ENCODE data around the gene SMTN.
"Not testable (repeated sequence)": the region's sequence is repeated elsewhere in the genome, so short reads cannot be mapped to it uniquely, and the experiment has no call there.

Gene SMTN

GRCh38 chr22:31096657-31097279 is 15.7 kb downstream of the SMTN start:
- Histone ChIP-seq H3K9ac (ENCODE audit: low read length) (no peak overlapping the region), H3K27me3 (ENCODE audit: control insufficient read depth, insufficient read depth, low read length) (no peaks in the 10 kb centered on the region), H3K4me3 (ENCODE audit: low read length) (no peak overlapping the region), H3K36me3 (ENCODE audit: control insufficient read depth, insufficient read depth, low read length) (peaks cover 6% of the 10 kb centered on the region), H3K9me3 (ENCODE audit: control insufficient read depth, low read length) (no peaks in the 10 kb centered on the region), H3K4me1 (ENCODE audit: control insufficient read depth, insufficient read depth, low read length) (peaks cover 8% of the 10 kb centered on the region)

DNA sequence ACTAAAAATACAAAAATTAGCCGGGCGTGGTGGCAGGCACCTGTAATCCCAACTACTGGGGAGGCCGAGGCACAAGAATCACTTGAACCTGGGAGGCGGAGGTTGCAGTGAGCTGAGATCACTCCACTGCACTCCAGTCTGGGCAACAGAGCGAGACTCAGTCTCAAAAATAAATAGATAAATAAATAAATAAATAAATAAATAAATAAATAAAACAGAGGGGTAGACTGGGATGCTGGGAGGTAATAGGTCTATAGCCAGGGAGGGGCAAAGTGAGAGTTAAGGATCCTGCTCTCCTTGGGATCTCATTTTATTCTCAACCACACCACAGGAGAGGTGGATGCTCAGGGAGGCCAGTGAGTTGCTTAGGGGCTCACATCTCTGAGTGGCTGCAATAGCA is 16.4 kb downstream of the SMTN start:
- H3K4me3 ChIP-seq (ENCODE audit: low read length); H3K9me3 ChIP-seq (ENCODE audit: control insufficient read depth, low read length); H3K36me3 ChIP-seq (ENCODE audit: control insufficient read depth, insufficient read depth, low read length); H3K9ac ChIP-seq (ENCODE audit: low read length); H3K4me1 ChIP-seq (ENCODE audit: control insufficient read depth, insufficient read depth, low read length); H3K27me3 ChIP-seq (ENCODE audit: control insufficient read depth, insufficient read depth, low read length): not testable (repeated sequence)

DNA sequence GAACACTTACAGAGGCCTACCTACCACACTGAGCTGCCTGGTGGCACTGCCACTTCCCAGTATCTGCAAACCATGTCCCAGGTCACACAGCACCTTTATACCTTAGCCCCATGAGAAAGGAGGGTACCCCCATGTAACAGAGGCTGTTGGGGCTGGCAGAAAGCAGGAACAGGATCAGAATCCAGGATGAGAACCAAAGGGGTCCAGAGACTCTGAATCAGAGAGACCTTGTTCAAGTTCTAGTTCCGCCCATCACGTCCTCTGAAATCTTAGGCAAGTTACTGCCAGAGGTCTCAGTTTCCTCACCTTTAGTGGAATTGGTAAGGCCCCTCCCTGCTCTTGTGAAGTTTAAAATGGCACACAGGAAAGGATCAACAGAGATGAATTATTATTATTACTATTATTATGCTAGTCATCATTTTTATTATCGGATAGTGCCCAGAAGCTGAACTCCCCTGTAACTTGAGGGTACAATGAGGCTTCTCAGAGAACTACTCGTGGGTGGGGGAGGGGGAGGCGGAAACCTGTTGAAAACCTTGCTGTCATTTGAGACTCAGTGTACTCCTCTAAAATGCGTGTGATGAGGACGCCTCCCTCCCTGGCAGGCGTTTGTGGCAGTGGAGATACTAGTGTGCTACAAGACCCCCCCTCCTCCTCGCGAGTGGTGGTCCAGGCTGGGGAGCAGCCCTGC is 17.0 kb downstream of the SMTN start:
- H3K9ac ChIP-seq (ENCODE audit: low read length) = no peak overlapping the region
- no peaks in the 10 kb centered on the region for H3K9me3 ChIP-seq (ENCODE audit: control insufficient read depth, low read length)
- peaks cover 4% of the 10 kb centered on the region for H3K36me3 ChIP-seq (ENCODE audit: control insufficient read depth, insufficient read depth, low read length)
- H3K27me3 ChIP-seq (ENCODE audit: control insufficient read depth, insufficient read depth, low read length) = no peaks in the 10 kb centered on the region
- H3K4me3 ChIP-seq (ENCODE audit: low read length) = no peak overlapping the region
- H3K4me1 ChIP-seq (ENCODE audit: control insufficient read depth, insufficient read depth, low read length) = peaks cover 8% of the 10 kb centered on the region

GRCh38 chr22:31098632-31099110 is 17.6 kb downstream of the SMTN start:
- Histone ChIP-seq H3K4me1 (ENCODE audit: control insufficient read depth, insufficient read depth, low read length) (peaks cover 8% of the 10 kb centered on the region), H3K27me3 (ENCODE audit: control insufficient read depth, insufficient read depth, low read length) (no peaks in the 10 kb centered on the region), H3K9ac (ENCODE audit: low read length) (no peak overlapping the region), H3K9me3 (ENCODE audit: control insufficient read depth, low read length) (no peaks in the 10 kb centered on the region), H3K4me3 (ENCODE audit: low read length) (no peak overlapping the region), H3K36me3 (ENCODE audit: control insufficient read depth, insufficient read depth, low read length) (peaks cover 4% of the 10 kb centered on the region)

GRCh38 chr22:31099386-31099785 is 18.3 kb downstream of the SMTN start:
- H3K9ac ChIP-seq (ENCODE audit: low read length) = no peak overlapping the region
- no peak overlapping the region for H3K4me3 ChIP-seq (ENCODE audit: low read length)
- H3K9me3 ChIP-seq (ENCODE audit: control insufficient read depth, low read length) = no peaks in the 10 kb centered on the region
- H3K27me3 ChIP-seq (ENCODE audit: control insufficient read depth, insufficient read depth, low read length) = no peaks in the 10 kb centered on the region
- peaks cover 4% of the 10 kb centered on the region for H3K36me3 ChIP-seq (ENCODE audit: control insufficient read depth, insufficient read depth, low read length)
- peaks cover 8% of the 10 kb centered on the region for H3K4me1 ChIP-seq (ENCODE audit: control insufficient read depth, insufficient read depth, low read length)

DNA sequence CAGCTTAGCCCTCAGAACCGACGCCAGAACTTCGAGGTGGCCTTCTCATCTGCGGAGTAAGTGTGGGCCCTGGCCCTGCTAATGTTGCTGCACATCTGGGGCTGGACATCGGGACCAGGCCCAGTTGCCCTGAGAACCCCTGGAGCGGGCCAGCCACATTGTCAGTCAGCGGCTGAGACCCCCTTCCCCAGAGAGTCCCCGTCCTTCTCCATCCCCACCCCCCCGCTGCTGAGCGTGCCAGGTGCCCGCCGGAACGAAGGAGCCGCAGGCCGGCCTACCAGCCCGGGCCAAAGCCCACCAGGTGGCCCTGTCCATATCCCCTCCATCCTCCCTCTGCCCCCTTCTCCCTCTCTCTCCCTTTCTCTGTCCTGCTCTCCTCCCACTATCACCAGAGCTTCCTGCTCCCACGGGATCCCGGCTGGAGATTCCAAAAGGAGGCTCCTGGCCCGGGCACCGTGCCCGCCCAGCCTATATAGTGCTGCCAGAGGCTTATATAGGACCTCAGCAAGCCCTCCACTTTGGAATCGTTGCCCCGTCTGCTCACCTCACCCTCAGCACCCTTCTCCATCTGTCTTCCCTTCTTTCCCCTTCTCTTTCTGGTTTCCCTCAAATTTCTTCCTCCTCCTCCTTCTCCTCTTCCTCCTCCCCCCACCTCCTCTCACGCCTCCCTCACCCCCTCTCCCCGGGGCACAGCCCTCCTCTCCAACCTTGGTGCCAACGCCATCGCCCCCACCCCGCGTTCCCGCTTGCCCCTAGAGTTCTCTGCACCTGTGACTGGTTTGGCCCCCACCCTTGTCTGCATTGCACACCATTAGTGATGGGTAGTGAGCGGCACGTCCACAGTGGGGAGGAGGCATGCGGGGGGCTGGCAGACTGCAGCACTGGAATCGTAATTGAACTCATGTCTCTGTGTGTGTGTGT is 19.0 kb downstream of the SMTN start:
- no peaks in the 10 kb centered on the region for H3K9me3 ChIP-seq (ENCODE audit: control insufficient read depth, low read length)
- H3K4me1 ChIP-seq (ENCODE audit: control insufficient read depth, insufficient read depth, low read length) = peaks cover 8% of the 10 kb centered on the region
- no peak overlapping the region for H3K9ac ChIP-seq (ENCODE audit: low read length)
- no peaks in the 10 kb centered on the region for H3K27me3 ChIP-seq (ENCODE audit: control insufficient read depth, insufficient read depth, low read length)
- no peak overlapping the region for H3K4me3 ChIP-seq (ENCODE audit: low read length)
- peaks cover 4% of the 10 kb centered on the region for H3K36me3 ChIP-seq (ENCODE audit: control insufficient read depth, insufficient read depth, low read length)

GRCh38 chr22:31100762-31101525 is 19.8 kb downstream of the SMTN start:
- H3K4me3 ChIP-seq (ENCODE audit: low read length) = no peak overlapping the region
- no peak overlapping the region for H3K9ac ChIP-seq (ENCODE audit: low read length)
- H3K36me3 ChIP-seq (ENCODE audit: control insufficient read depth, insufficient read depth, low read length) = peaks cover 4% of the 10 kb centered on the region
- no peaks in the 10 kb centered on the region for H3K9me3 ChIP-seq (ENCODE audit: control insufficient read depth, low read length)
- peaks cover 11% of the 10 kb centered on the region for H3K4me1 ChIP-seq (ENCODE audit: control insufficient read depth, insufficient read depth, low read length)
- H3K27me3 ChIP-seq (ENCODE audit: control insufficient read depth, insufficient read depth, low read length) = no peaks in the 10 kb centered on the region

DNA sequence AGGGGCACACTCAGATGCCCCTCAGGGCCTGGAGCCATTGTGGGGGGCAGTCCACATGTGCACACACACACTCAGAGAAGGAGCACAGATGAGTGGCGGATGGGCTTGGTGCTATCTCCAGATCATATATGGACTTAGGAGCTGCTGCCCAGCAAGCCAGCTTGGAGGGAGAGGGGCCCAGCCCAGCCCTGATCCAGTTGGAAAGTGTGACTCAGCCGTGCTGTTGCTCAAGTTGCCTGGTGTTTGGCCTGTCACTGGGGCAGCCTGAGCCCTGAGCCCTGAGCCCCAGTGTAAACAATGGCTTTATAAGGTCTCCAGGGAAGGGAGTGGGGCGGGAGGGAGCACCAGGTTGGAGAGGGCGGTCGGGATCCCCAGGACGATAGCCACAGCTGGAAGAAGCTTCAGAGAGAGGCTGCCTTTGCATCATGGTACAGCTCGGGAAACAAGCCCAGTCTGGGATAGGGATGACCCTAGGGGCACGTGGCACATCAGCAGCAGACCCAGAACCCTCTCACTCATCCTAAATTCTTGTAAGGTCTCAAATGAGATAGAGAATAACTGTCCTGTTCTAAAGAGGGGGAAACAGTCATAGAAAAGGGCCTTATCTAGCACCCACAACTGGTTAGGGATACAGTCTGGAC is 21.4 kb downstream of the SMTN start:
- Histone ChIP-seq H3K36me3 (ENCODE audit: control insufficient read depth, insufficient read depth, low read length) (peaks cover 4% of the 10 kb centered on the region), H3K9me3 (ENCODE audit: control insufficient read depth, low read length) (no peaks in the 10 kb centered on the region), H3K27me3 (ENCODE audit: control insufficient read depth, insufficient read depth, low read length) (no peaks in the 10 kb centered on the region), H3K4me3 (ENCODE audit: low read length) (no peak overlapping the region), H3K9ac (ENCODE audit: low read length) (no peak overlapping the region), H3K4me1 (ENCODE audit: control insufficient read depth, insufficient read depth, low read length) (peaks cover 23% of the 10 kb centered on the region)

GRCh38 chr22:31103111-31103510 is 22.0 kb downstream of the SMTN start:
- H3K9ac ChIP-seq (ENCODE audit: low read length) = no peak overlapping the region
- H3K4me1 ChIP-seq (ENCODE audit: control insufficient read depth, insufficient read depth, low read length) = peaks cover 24% of the 10 kb centered on the region
- no peaks in the 10 kb centered on the region for H3K9me3 ChIP-seq (ENCODE audit: control insufficient read depth, low read length)
- H3K4me3 ChIP-seq (ENCODE audit: low read length) = no peak overlapping the region
- H3K27me3 ChIP-seq (ENCODE audit: control insufficient read depth, insufficient read depth, low read length) = no peaks in the 10 kb centered on the region
- H3K36me3 ChIP-seq (ENCODE audit: control insufficient read depth, insufficient read depth, low read length) = peaks cover 4% of the 10 kb centered on the region

DNA sequence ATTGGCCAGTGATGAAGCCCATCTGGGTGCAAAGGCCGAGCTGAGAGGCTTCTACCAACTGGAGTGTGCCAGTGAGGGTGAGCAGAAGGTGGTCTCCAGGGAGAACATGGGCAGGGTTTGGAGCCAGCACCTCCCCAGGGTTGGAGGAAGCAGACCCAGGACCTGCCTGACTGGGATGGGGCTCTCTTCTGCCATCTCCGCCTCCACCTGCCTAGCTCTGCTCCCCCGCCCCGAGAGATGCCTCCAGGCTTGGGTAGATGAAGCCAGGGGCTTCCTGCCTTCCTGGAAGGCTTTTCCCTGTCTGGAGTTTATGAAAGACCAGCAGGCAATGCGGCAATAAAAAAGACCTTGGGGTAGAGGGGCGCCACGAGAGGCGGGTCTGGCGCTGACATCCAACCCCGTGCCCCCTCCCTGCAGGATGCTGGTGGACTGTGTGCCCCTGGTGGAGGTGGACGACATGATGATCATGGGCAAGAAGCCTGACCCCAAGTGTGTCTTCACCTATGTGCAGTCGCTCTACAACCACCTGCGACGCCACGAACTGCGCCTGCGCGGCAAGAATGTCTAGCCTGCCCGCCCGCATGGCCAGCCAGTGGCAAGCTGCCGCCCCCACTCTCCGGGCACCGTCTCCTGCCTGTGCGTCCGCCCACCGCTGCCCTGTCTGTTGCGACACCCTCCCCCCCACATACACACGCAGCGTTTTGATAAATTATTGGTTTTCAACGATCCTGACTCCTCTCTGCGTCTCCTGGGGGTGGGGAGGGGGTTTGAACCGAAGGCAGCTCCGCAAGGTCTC is 23.0 kb downstream of the SMTN start:
- peaks cover 21% of the 10 kb centered on the region for H3K4me1 ChIP-seq (ENCODE audit: control insufficient read depth, insufficient read depth, low read length)
- H3K9ac ChIP-seq (ENCODE audit: low read length) = no peak overlapping the region
- H3K9me3 ChIP-seq (ENCODE audit: control insufficient read depth, low read length) = no peaks in the 10 kb centered on the region
- H3K27me3 ChIP-seq (ENCODE audit: control insufficient read depth, insufficient read depth, low read length) = no peaks in the 10 kb centered on the region
- H3K4me3 ChIP-seq (ENCODE audit: low read length) = no peak overlapping the region
- peaks cover 4% of the 10 kb centered on the region for H3K36me3 ChIP-seq (ENCODE audit: control insufficient read depth, insufficient read depth, low read length)

- H3K4me1 ChIP-seq (ENCODE audit: control insufficient read depth, insufficient read depth, low read length) = peaks cover 21% of the 10 kb centered on the region
Measured at GRCh38 chr22:31104869-31105268, 23.8 kb downstream of the SMTN start.

More at GRCh38 chr22:31104869-31105268, 23.8 kb downstream of the SMTN start:
- H3K9ac ChIP-seq (ENCODE audit: low read length) = no peak overlapping the region
- H3K9me3 ChIP-seq (ENCODE audit: control insufficient read depth, low read length) = no peaks in the 10 kb centered on the region
- no peak overlapping the region for H3K4me3 ChIP-seq (ENCODE audit: low read length)
- H3K36me3 ChIP-seq (ENCODE audit: control insufficient read depth, insufficient read depth, low read length) = peaks cover 4% of the 10 kb centered on the region
- no peaks in the 10 kb centered on the region for H3K27me3 ChIP-seq (ENCODE audit: control insufficient read depth, insufficient read depth, low read length)
